PC-3 (cell line): ENCODE results near the gene ZNF84. TPM values are rescaled to one million over a fixed set of nuclear protein-coding genes. Genes with fewer than 3 reads are reported as not detected.

Experiments used
- ATAC-seq: fragments of 200-7000 bp; cut with Tn5 transposase; 2 replicates; pipeline ENCODE4 v1.9.1; 2020; ENCODE audit warnings: mild to moderate bottlenecking, moderate library complexity
- BruUV-seq: library from RNA; stranded (reverse); fragments of 400-500 nt; replicated peaks from 2 replicates; lab custom pipeline; 2021; lab: Mats Ljungman, UMichigan
- CTCF ChIA-PET: fragments of 300-600 bp; sonication (Branson Sonifier 250); formaldehyde crosslinking; loops from one replicate; lab custom pipeline; 2022; ENCODE audit warnings: antibody characterized with exemption; lab: Charles Lee
- POLR2A ChIA-PET: fragments of 300-600 bp; sonication (Branson Sonifier 250); formaldehyde crosslinking; loops from one replicate; lab custom pipeline; 2022; ENCODE audit warnings: antibody characterized with exemption; ENCODE audit not compliant: unreplicated experiment; lab: Charles Lee
- DNase-seq: peaks from one replicate; pipeline ENCODE4 v3.0.0-alpha.2; 2015
- H2AFZ ChIP-seq: fragments of 300-600 bp; sonication (generic); 2 replicates; pipeline ENCODE4 v1.6.0; 2016; ENCODE audit warnings: antibody characterized with exemption, low read length
- H3F3A ChIP-seq: fragments of 300-600 bp; sonication (generic); one replicate; pipeline ENCODE4 v1.6.0; 2017; ENCODE audit warnings: antibody characterized with exemption, low read length, control low read depth, mild to moderate bottlenecking; ENCODE audit not compliant: unreplicated experiment
- H3K27ac ChIP-seq: fragments of 300-600 bp; sonication (generic); 2 replicates; pipeline ENCODE4 v1.5.1; 2016; ENCODE audit warnings: mild to moderate bottlenecking, low read length
- H3K27me3 ChIP-seq: fragments of 300-600 bp; sonication (generic); 2 replicates; pipeline ENCODE4 v1.6.1; 2016; ENCODE audit warnings: low read length, mixed read lengths
- H3K36me3 ChIP-seq: fragments of 300-600 bp; sonication (generic); 2 replicates; pipeline ENCODE4 v1.6.1; 2016; ENCODE audit warnings: low read depth, mixed run types, low read length, mixed read lengths
- H3K4me1 ChIP-seq: fragments of 300-600 bp; sonication (generic); 2 replicates; pipeline ENCODE4 v1.5.1; 2016; ENCODE audit warnings: low read length; ENCODE audit not compliant: insufficient read depth
- H3K4me2 ChIP-seq: fragments of 300-600 bp; sonication (generic); 2 replicates; pipeline ENCODE4 v1.6.0; 2016; ENCODE audit warnings: low read length
- H3K4me3 ChIP-seq: fragments of 300-600 bp; sonication (generic); 2 replicates; pipeline ENCODE4 v1.5.1; 2016; ENCODE audit warnings: mild to moderate bottlenecking, low read length, mixed read lengths
- H3K79me2 ChIP-seq: fragments of 300-600 bp; sonication (generic); 2 replicates; pipeline ENCODE4 v1.6.1; 2017; ENCODE audit warnings: low read length, mixed read lengths
- H3K9ac ChIP-seq: fragments of 300-600 bp; sonication (generic); 2 replicates; pipeline ENCODE4 v1.6.0; 2016; ENCODE audit warnings: mild to moderate bottlenecking, low read length
- H3K9me2 ChIP-seq: fragments of 300-600 bp; sonication (generic); replicated peaks from 2 replicates; pipeline ENCODE4 v1.6.1; 2016; ENCODE audit warnings: mixed run types, low read length, mixed read lengths
- H3K9me3 ChIP-seq: fragments of 300-600 bp; sonication (generic); 2 replicates; pipeline ENCODE4 v1.6.1; 2016; ENCODE audit warnings: low read length, mixed read lengths
- H4K20me1 ChIP-seq: fragments of 300-600 bp; sonication (generic); 2 replicates; pipeline ENCODE4 v1.6.1; 2016; ENCODE audit warnings: low read length, mixed read lengths
- EZH2 ChIP-seq: fragments of 300-600 bp; sonication (generic); IDR thresholded peaks from one replicate; pipeline ENCODE4 v1.6.1; 2017; ENCODE audit warnings: antibody characterized with exemption, mild to moderate bottlenecking, low read length; ENCODE audit not compliant: unreplicated experiment
- EZH2phosphoT487 ChIP-seq: fragments of 300-600 bp; sonication (generic); IDR thresholded peaks from 2 replicates; pipeline ENCODE4 v1.6.1; 2018; ENCODE audit warnings: mild to moderate bottlenecking, antibody characterized with exemption, low read length, borderline replicate concordance
- intact Hi-C: fragments of 100-400 bp; cut with micrococcal nuclease; formaldehyde crosslinking; loops from 2 replicates; pipeline ENCODE4 v1.9.0; 2023
- total RNA-seq: library from RNA; depleted of rRNA; stranded (reverse); fragments of >200 nt; gene quantifications from 2 replicates; pipeline ENCODE4 v1.2.3, GENCODE V29; 2014
- TF ChIP-seq, protein P1 (sequence below): fragments of 300-600 bp; sonication (generic); conservative IDR thresholded peaks from 2 replicates; pipeline ENCODE4 v1.5.1; 2017; ENCODE audit warnings: antibody characterized with exemption, low read depth, mild to moderate bottlenecking, low read length

The ZNF84 gene
- total RNA-seq, 1 experiment from 2014 or later, result 3.2 TPM

DNA sequence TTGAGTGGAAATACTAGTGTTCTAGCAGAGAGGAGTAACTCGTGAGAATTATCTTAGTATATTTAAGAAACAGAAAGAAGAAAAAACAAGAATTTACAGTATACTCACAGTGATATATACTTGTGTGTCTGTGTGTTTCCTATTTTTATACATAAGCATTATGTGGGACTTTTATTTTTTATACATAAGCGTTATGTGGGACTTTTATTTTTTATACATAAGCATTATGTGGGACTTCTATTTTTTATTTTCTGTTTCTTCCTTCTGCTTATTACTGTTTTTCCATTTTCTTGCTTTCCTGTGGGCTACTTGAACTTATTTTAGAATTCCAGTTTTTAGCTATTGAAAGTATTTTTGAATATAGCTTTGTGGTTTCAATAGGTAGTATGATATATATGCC lies 36.5 kb downstream of the ZNF84 start:
- H2AFZ ChIP-seq, result no peak overlapping the region
- H3K36me3 ChIP-seq, result no peaks in the 10 kb centered on the region; the same call in 1 of the 2 replicates
- H3K79me2 ChIP-seq, result no peaks in the 10 kb centered on the region
- H3K4me2 ChIP-seq, result no peak overlapping the region
- no peaks in the 10 kb centered on the region for H3K9me2 ChIP-seq
- H3K27ac ChIP-seq, result no peak overlapping the region
- BruUV-seq, result no TSS peak
- H3K4me3 ChIP-seq, result no peak overlapping the region
- H3K9ac ChIP-seq, result no peak overlapping the region
- intact Hi-C loops, result no loop called here
- H3K9me3 ChIP-seq, result peaks cover 34% of the 10 kb centered on the region
- TF ChIP-seq EZH2phosphoT487 (no peak), EZH2 (no peak)
- TF ChIP-seq, protein P1, sequence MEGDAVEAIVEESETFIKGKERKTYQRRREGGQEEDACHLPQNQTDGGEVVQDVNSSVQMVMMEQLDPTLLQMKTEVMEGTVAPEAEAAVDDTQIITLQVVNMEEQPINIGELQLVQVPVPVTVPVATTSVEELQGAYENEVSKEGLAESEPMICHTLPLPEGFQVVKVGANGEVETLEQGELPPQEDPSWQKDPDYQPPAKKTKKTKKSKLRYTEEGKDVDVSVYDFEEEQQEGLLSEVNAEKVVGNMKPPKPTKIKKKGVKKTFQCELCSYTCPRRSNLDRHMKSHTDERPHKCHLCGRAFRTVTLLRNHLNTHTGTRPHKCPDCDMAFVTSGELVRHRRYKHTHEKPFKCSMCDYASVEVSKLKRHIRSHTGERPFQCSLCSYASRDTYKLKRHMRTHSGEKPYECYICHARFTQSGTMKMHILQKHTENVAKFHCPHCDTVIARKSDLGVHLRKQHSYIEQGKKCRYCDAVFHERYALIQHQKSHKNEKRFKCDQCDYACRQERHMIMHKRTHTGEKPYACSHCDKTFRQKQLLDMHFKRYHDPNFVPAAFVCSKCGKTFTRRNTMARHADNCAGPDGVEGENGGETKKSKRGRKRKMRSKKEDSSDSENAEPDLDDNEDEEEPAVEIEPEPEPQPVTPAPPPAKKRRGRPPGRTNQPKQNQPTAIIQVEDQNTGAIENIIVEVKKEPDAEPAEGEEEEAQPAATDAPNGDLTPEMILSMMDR, result no peak
- H4K20me1 ChIP-seq, result no peaks in the 10 kb centered on the region
- H3K4me1 ChIP-seq, result no peaks in the 10 kb centered on the region
- H3F3A ChIP-seq, result no peaks in the 10 kb centered on the region
- CTCF ChIA-PET, result no interaction called here
- POLR2A ChIA-PET, result no interaction called here
- DNase-seq, result no peak
- no peak for ATAC-seq
- H3K27me3 ChIP-seq, result no peaks in the 10 kb centered on the region

DNA sequence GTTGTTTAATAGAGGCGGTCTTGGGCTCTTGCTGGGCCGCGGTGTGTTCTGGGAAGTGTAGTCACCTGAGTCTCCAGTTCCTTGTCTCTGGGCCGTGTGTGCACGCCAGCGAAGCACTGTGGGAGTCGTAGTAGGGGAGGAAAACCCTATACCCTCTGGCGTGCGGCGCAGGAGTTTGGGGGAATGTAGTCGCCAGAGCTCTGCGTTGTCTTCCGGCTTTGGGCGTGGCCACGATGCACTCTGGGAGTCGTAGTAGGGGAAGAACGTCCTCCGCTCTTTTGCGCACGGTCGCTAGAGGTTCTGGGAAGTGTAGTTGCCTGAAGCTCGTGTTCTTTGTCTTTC lies 42.7 kb downstream of the ZNF84 start:
- CTCF ChIA-PET, result no interaction called here
- ATAC-seq (peak; percentile 35), DNase-seq (peak; percentile 56)
- Histone ChIP-seq H3K4me2 (peak overlapping the region; percentile 54), H3K27me3 (no peaks in the 10 kb centered on the region), H3K36me3 (peaks cover 6% of the 10 kb centered on the region; the same call in 1 of the 2 replicates), H3K9ac (no peak overlapping the region), H4K20me1 (no peaks in the 10 kb centered on the region), H3K79me2 (no peaks in the 10 kb centered on the region), H2AFZ (peak overlapping the region; percentile 82), H3K27ac (no peak overlapping the region), H3K9me3 (peaks cover 40% of the 10 kb centered on the region), H3K9me2 (no peaks in the 10 kb centered on the region), H3K4me1 (no peaks in the 10 kb centered on the region), H3K4me3 (peak overlapping the region; percentile 60), H3F3A (no peaks in the 10 kb centered on the region)
- intact Hi-C loops, result no loop called here
- TF ChIP-seq, protein P1, result no peak
- no peak for TF ChIP-seq EZH2
- TF ChIP-seq EZH2phosphoT487, result no peak
- no TSS peak for BruUV-seq
- POLR2A ChIA-PET, result no interaction called here

DNA sequence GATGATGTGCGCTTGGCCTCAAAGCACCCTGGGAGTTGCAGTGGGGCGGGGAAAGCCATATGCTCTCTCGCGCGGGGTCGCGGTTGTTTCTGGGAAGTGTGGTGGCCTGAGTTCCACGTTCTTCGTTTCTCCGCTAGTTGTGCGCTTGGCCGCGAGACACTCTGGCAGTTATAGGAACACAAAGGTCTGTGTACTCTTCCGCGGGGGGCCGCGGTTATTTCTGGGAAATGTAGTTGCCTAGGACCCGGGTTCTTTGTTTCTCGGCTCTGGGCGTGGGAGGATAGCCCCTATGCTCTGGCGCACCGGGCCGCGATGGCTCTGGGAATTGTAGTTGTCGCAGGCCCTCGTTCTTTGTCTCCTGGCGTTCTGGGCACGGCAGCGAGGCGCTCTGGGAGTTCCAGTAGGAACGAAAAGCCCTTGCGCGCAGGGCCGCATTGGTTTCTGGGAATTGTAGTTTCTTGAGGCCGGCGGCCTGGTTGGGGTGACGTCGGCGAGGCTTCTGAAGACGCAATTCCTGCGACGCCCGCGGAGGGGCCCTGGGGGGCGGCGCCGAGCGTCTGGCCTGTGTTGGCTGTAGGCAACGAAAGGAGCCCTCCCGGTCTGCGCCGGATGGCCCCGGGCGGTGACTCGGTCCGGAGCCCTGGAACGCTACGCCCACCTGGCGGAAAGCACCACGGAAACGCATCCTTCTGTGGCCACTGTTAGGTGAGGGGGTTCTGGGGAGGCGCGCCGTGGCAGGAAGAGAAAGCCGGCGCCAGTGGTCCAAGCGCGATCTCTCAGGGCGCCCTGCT lies 43.3 kb downstream of the ZNF84 start, which contains the start of gene ZNF140:
TSS of gene ZNF140 (plus strand) at position 556 of the 791 bp plus-strand sequence. CDS start 398 bp downstream, outside the sequence.
- Histone ChIP-seq H3K27ac (peak within 1 kb of the TSS; percentile 34; the same call in 1 of the 2 replicates), H3F3A (no peaks in the 10 kb centered on the region), H3K36me3 (peaks cover 9% of the 10 kb centered on the region; the same call in 1 of the 2 replicates), H3K79me2 (no peaks in the 10 kb centered on the region), H3K4me2 (peak within 1 kb of the TSS; percentile 54), H2AFZ (peak within 1 kb of the TSS; percentile 82), H3K4me3 (peak within 1 kb of the TSS; percentile 60), H3K9me3 (peaks cover 40% of the 10 kb centered on the region), H3K27me3 (no peaks in the 10 kb centered on the region), H3K4me1 (no peaks in the 10 kb centered on the region), H3K9me2 (no peaks in the 10 kb centered on the region), H4K20me1 (no peaks in the 10 kb centered on the region), H3K9ac (peak within 1 kb of the TSS; percentile 31; the same call in 1 of the 2 replicates)
- DNase-seq (peak; percentile 44), ATAC-seq (no peak)
- ChIA-PET CTCF (no interaction called here), POLR2A (no interaction called here)
- TF ChIP-seq EZH2phosphoT487 (no peak), EZH2 (no peak)
- TF ChIP-seq, protein P1, result no peak
- intact Hi-C loops, result no loop called here
- no TSS peak for BruUV-seq
